Osteoblast (primary cell): ENCODE data around the gene TAF4. TPM values are rescaled to one million over a fixed set of nuclear protein-coding genes. Genes with fewer than 3 reads are reported as not detected.
"Not testable (repeated sequence)": the region's sequence is repeated elsewhere in the genome, so short reads cannot be mapped to it uniquely, and the experiment has no call there.

ENCODE experiments used
- DNase-seq: peaks from one replicate; pipeline ENCODE4 v3.0.0; 2011; ENCODE audit warnings: low spot score, mixed read lengths; ENCODE audit not compliant: insufficient read length; ENCODE audit errors: missing footprints
- H2AFZ ChIP-seq: 2 replicates; pipeline ENCODE4 v1.6.0; 2011; ENCODE audit warnings: mild to moderate bottlenecking, low read length
- H3K27ac ChIP-seq: 2 replicates; pipeline ENCODE4 v1.5.1; 2011; ENCODE audit warnings: mild to moderate bottlenecking, low read depth, low read length, moderate library complexity
- H3K27me3 ChIP-seq: 2 replicates; pipeline ENCODE4 v1.6.0; 2012; ENCODE audit warnings: mild to moderate bottlenecking, control low read depth, inconsistent platforms, low read length, moderate library complexity; ENCODE audit not compliant: insufficient read depth
- H3K36me3 ChIP-seq: 2 replicates; pipeline ENCODE4 v1.5.1; 2011; ENCODE audit warnings: mild to moderate bottlenecking, low read length, control low read depth, moderate library complexity; ENCODE audit not compliant: insufficient read depth
- H3K4me1 ChIP-seq: 2 replicates; pipeline ENCODE4 v1.5.1; 2011; ENCODE audit warnings: mild to moderate bottlenecking, low read length, control low read depth, moderate library complexity; ENCODE audit not compliant: insufficient read depth
- H3K4me2 ChIP-seq: 2 replicates; pipeline ENCODE4 v1.6.0; 2011; ENCODE audit warnings: mild to moderate bottlenecking, low read length; ENCODE audit not compliant: insufficient read depth
- H3K4me3 ChIP-seq: fragments of 200-600 bp; sonication (generic); 3 replicates; pipeline ENCODE4 v1.5.1; 2012; ENCODE audit warnings: mild to moderate bottlenecking, low read length, inconsistent platforms; ENCODE audit not compliant: insufficient read depth
- H3K79me2 ChIP-seq: 2 replicates; pipeline ENCODE4 v1.6.0; 2012; ENCODE audit warnings: mild to moderate bottlenecking, low read length, control low read depth, inconsistent platforms; ENCODE audit not compliant: insufficient read depth
- H3K9me3 ChIP-seq: 2 replicates; pipeline ENCODE4 v1.5.1; 2011; ENCODE audit warnings: low read depth, low read length, control low read depth
- H4K20me1 ChIP-seq: 2 replicates; pipeline ENCODE4 v1.6.0; 2012; ENCODE audit warnings: mild to moderate bottlenecking, low read length, control low read depth; ENCODE audit not compliant: insufficient read depth
- total RNA-seq: library from RNA; depleted of rRNA; stranded (reverse); fragments of >200 nt; gene quantifications from 2 replicates; pipeline ENCODE4 v1.2.3, GENCODE V29; 2012
- TF ChIP-seq, protein P1 (sequence below): IDR thresholded peaks from 2 replicates; pipeline ENCODE4 v1.5.1; 2011; ENCODE audit warnings: mild to moderate bottlenecking, low read depth, low read length, moderate library complexity; ENCODE audit errors: extremely low read depth

TAF4 gene
- total RNA-seq, 1 donor, result 4.3 TPM

DNA sequence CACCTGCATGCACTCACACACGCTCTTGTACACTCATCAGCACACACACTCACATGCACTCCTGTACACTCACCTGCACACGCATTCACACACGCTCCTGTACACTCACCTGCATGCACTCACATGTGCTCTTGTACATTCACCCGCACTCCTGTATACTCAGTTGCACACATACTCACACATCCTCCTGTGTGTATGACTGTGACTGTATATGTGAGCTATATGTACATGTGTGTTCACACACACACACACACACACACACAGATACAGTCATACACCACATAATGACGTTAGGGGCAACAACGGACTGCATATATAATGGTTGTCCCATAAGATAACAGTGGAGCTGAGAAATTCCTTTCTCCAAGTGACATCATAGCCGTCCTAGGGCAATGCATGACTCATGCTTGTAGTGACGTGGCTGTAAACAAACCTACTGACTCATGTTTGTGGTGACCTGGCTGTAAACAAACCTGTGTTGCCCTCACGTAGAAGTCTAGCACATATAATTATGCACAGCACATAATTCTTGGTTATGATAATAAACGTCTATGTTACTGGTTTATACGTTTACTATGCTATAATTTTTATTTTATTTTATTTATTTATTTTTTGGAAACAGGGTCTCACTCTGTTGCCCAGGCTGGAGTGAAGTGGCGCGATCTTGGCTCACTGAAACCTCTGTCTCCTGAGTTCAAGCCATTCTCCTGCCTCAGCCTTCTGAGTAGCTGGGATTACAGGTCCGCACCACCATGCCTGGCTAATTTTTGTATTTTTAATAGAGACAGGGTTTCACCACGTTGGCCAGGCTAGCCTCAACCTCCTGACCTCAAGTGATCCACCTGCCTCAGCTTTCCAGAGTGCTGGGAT is 22.8 kb upstream of the TAF4 start:
- Histone ChIP-seq H3K27me3 (peaks cover 6% of the 10 kb centered on the region), H4K20me1 (no peaks in the 10 kb centered on the region), H3K36me3 (no peaks in the 10 kb centered on the region), H3K27ac (no peak overlapping the region), H3K9me3 (no peaks in the 10 kb centered on the region), H3K4me1 (peaks cover 4% of the 10 kb centered on the region), H2AFZ (no peak overlapping the region), H3K4me3 (no peak overlapping the region), H3K79me2 (no peaks in the 10 kb centered on the region), H3K4me2 (no peak overlapping the region)
- DNase-seq, result no peak
- TF ChIP-seq, protein P1, sequence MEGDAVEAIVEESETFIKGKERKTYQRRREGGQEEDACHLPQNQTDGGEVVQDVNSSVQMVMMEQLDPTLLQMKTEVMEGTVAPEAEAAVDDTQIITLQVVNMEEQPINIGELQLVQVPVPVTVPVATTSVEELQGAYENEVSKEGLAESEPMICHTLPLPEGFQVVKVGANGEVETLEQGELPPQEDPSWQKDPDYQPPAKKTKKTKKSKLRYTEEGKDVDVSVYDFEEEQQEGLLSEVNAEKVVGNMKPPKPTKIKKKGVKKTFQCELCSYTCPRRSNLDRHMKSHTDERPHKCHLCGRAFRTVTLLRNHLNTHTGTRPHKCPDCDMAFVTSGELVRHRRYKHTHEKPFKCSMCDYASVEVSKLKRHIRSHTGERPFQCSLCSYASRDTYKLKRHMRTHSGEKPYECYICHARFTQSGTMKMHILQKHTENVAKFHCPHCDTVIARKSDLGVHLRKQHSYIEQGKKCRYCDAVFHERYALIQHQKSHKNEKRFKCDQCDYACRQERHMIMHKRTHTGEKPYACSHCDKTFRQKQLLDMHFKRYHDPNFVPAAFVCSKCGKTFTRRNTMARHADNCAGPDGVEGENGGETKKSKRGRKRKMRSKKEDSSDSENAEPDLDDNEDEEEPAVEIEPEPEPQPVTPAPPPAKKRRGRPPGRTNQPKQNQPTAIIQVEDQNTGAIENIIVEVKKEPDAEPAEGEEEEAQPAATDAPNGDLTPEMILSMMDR, result no peak

- Histone ChIP-seq H4K20me1 (no peaks in the 10 kb centered on the region), H2AFZ (no peak overlapping the region)
These were observed 22.0 kb upstream of the TAF4 start for GRCh38 chr20:62087632-62088031.

GRCh38 chr20:62087227-62087626 is 21.5 kb upstream of the TAF4 start:
- H2AFZ ChIP-seq, result no peak overlapping the region
- H3K4me3 ChIP-seq, result no peak overlapping the region
- H3K27me3 ChIP-seq, result peaks cover 6% of the 10 kb centered on the region
- TF ChIP-seq, protein P1, result no peak
- H3K4me1 ChIP-seq, result no peaks in the 10 kb centered on the region
- DNase-seq, result peak; percentile 77
- H4K20me1 ChIP-seq, result no peaks in the 10 kb centered on the region
- H3K4me2 ChIP-seq, result no peak overlapping the region
- no peaks in the 10 kb centered on the region for H3K9me3 ChIP-seq
- no peaks in the 10 kb centered on the region for H3K79me2 ChIP-seq
- no peak overlapping the region for H3K27ac ChIP-seq
- H3K36me3 ChIP-seq, result no peaks in the 10 kb centered on the region

More at GRCh38 chr20:62087632-62088031, 22.0 kb upstream of the TAF4 start:
- DNase-seq, result no peak
- H3K36me3 ChIP-seq, result no peaks in the 10 kb centered on the region
- H3K4me1 ChIP-seq, result peaks cover 1% of the 10 kb centered on the region
- H3K4me2 ChIP-seq, result no peak overlapping the region
- H3K9me3 ChIP-seq, result no peaks in the 10 kb centered on the region
- H3K79me2 ChIP-seq, result no peaks in the 10 kb centered on the region
- no peak overlapping the region for H3K4me3 ChIP-seq
- TF ChIP-seq, protein P1, result no peak
- no peak overlapping the region for H3K27ac ChIP-seq
- H3K27me3 ChIP-seq, result peaks cover 6% of the 10 kb centered on the region

DNA sequence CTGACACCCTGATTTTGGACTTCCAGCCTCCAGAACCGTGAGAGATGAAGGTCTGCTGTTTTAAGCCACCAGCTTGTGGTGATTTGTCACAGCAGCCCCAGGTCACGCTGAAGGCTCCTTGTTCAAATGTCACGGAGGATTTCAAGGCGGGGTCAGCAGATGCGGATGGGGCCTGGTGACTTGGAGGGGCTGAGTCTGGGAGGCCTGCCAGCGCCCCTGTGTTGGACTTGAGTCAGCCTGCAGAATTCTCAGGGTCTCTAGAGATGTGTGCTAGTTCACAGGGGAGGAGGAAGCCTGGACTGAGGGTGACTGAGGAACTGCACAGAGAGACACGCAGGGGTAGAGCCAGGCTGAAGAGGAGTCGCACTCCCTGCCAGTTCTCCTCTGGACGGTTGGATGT is 19.5 kb upstream of the TAF4 start:
- H3K36me3 ChIP-seq, result no peaks in the 10 kb centered on the region
- no peaks in the 10 kb centered on the region for H3K4me1 ChIP-seq
- peaks cover 4% of the 10 kb centered on the region for H3K27me3 ChIP-seq
- no peak overlapping the region for H3K4me2 ChIP-seq
- H2AFZ ChIP-seq, result no peak overlapping the region
- H3K4me3 ChIP-seq, result no peak overlapping the region
- no peaks in the 10 kb centered on the region for H3K9me3 ChIP-seq
- H3K79me2 ChIP-seq, result no peaks in the 10 kb centered on the region
- TF ChIP-seq, protein P1, result no peak
- no peaks in the 10 kb centered on the region for H4K20me1 ChIP-seq
- no peak overlapping the region for H3K27ac ChIP-seq
- DNase-seq, result no peak

DNA sequence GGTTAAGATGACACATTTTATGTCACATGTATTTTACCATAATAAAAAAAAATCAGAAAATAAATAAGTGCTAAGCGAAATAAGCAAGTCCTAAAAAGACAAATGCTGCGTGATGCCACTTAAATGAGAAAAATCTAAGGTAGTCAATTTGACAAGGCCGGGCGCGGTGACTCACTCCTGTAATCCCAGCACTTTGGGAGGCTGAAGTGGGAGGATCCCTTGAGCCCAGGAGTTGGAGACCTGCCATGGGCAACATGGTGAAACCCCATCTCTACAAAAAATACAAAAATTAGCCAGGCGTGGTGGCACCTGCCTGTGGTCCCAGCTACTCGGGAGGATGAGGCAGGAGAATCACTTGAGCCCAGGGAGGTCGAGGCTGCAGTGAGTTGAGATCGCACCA is 18.5 kb upstream of the TAF4 start:
- H3K9me3 ChIP-seq, H3K36me3 ChIP-seq, H3K4me1 ChIP-seq, H3K27ac ChIP-seq, H3K79me2 ChIP-seq, H3K4me2 ChIP-seq, H4K20me1 ChIP-seq, H3K4me3 ChIP-seq, H3K27me3 ChIP-seq, H2AFZ ChIP-seq, DNase-seq: not testable (repeated sequence)
